ENCODE results near the gene CBL. TPM values are rescaled to one million over a fixed set of nuclear protein-coding genes. Genes with fewer than 3 reads are reported as not detected.

CBL gene
- total and polyA plus RNA-seq, 10 of the 15 experiments (the other 5 are each of a cell fraction or from before 2014, with no cell fraction given), result 3.9 to 27.1 (median 9.5) TPM

GRCh38 chr11:119175493-119176077 lies 30.6 kb upstream of the CBL start:
- 82% methylated on average over 6 of the region's 6 CpGs for WGBS (ENCODE audit: insufficient coverage, insufficient replicate concordance, low lambda C conversion rate, missing lambda C conversion rate)
- in situ Hi-C loops (cut with MboI) (no loop called here), intact Hi-C loops (cut with micrococcal nuclease; ENCODE audit: unreplicated experiment) (no loop called here)
- FAIRE-seq (no peak), ATAC-seq (no peak), DNase-seq (ENCODE audit: low read depth, low spot score) (no peak)
- H3K79me2 ChIP-seq (ENCODE audit: control insufficient read depth, insufficient read depth, low read length), result no peaks in the 10 kb centered on the region
- ChIA-PET SMC1A (ENCODE audit: uncharacterized antibody, unreplicated experiment) (interaction anchor here (1.0 to 1.6 kb wide), 2 partner anchors 17 to 19 kb away, joined by 3 read pairs; no protein-coding TSS in a partner anchor), POLR2A (no interaction called here), CTCF (interaction anchor here (1.2 kb wide), 1 partner anchor 21 kb away, joined by 3 read pairs; no protein-coding TSS in a partner anchor), RAD21 (ENCODE audit: unreplicated experiment) (no interaction called here)
- TF ChIP-seq MXI1 (IDR thresholded peaks at IDR 0.05; ENCODE audit: low read depth, low read length), result no peak
- TF ChIP-seq ZNF622 (IDR thresholded peaks at IDR 0.05), result no peak
- TF ChIP-seq YY1 (IDR thresholded peaks at IDR 0.05; ENCODE audit: low read depth, low read length), result no peak
- TF ChIP-seq USF1 (IDR thresholded peaks at IDR 0.05; ENCODE audit: borderline replicate concordance, extremely low read length, insufficient read depth, low read depth, low read length), result no peak
- no peak for TF ChIP-seq EED (IDR thresholded peaks at IDR 0.05; ENCODE audit: low read depth)
- no peak for TF ChIP-seq ZNF207 (IDR thresholded peaks at IDR 0.05; ENCODE audit: borderline replicate concordance)
- TF ChIP-seq NR2F1 (conservative IDR thresholded peaks at IDR 0.05), result no peak
- TF ChIP-seq ATF2 (IDR thresholded peaks at IDR 0.05; ENCODE audit: low read length), result no peak
- no peak for TF ChIP-seq RUNX3 (IDR thresholded peaks at IDR 0.05; ENCODE audit: low read length)
- TF ChIP-seq SMAD5 (IDR thresholded peaks at IDR 0.05; ENCODE audit: low read depth), result no peak
- TF ChIP-seq NR2C2 (IDR thresholded peaks at IDR 0.05; ENCODE audit: borderline replicate concordance, control insufficient read depth, insufficient read length, low read depth), result no peak
- TF ChIP-seq POU2F2 (IDR thresholded peaks at IDR 0.05; ENCODE audit: borderline replicate concordance, low read depth, low read length), result no peak
- TF ChIP-seq TARDBP (IDR thresholded peaks at IDR 0.05; ENCODE audit: borderline replicate concordance), result no peak
- no peak for TF ChIP-seq JUNB (IDR thresholded peaks at IDR 0.05)
- TF ChIP-seq IRF3 (IDR thresholded peaks at IDR 0.05), result no peak
- BruUV-seq (replicated peaks), result no TSS peak
- H3K4me3 ChIP-seq, result no peak overlapping the region
- no peak overlapping the region for H2AFZ ChIP-seq (ENCODE audit: control insufficient read depth, low read depth, low read length)
- no peaks in the 10 kb centered on the region for H3K4me1 ChIP-seq (ENCODE audit: control insufficient read depth, insufficient read depth, low read length)
- H3K9me3 ChIP-seq (replicated peaks; ENCODE audit: control insufficient read depth, insufficient read depth, low read length), result no peaks in the 10 kb centered on the region
- H4K20me1 ChIP-seq (ENCODE audit: control insufficient read depth, insufficient read depth), result no peaks in the 10 kb centered on the region
- H3K4me2 ChIP-seq (ENCODE audit: control insufficient read depth, insufficient read depth), result no peak overlapping the region
- peaks cover 0 to 2% of the 10 kb centered on the region in 2 experiments; a peak in 2 of 4 replicates for H3K36me3 ChIP-seq (ENCODE audit: control insufficient read depth in 2 of 2, insufficient read depth in 2 of 2, low read length in 1 of 2)
- H3K27ac ChIP-seq (ENCODE audit: control insufficient read depth, insufficient read depth), result no peak overlapping the region
- H3K9ac ChIP-seq (ENCODE audit: control insufficient read depth, insufficient read depth, low read length), result no peak overlapping the region
- no peaks in the 10 kb centered on the region; a peak in 1 of 4 replicates for H3K27me3 ChIP-seq (replicated peaks in 1 of 2; ENCODE audit: control insufficient read depth in 2 of 2, insufficient read depth in 2 of 2, low read length in 1 of 2)

Data from GM12878 (cell line).